IPS-15b (cell line): ENCODE measurements around the gene PXDN.

Source experiments
- H3K27me3 ChIP-seq: one replicate; pipeline ENCODE4 v1.6.1; 2013; ENCODE audit warnings: low read length; ENCODE audit not compliant: control insufficient read depth, insufficient read depth
- H3K36me3 ChIP-seq: one replicate; pipeline ENCODE4 v1.6.1; 2013; ENCODE audit warnings: low read length; ENCODE audit not compliant: control insufficient read depth, insufficient read depth
- H3K4me1 ChIP-seq: one replicate; pipeline ENCODE4 v1.6.1; 2013; ENCODE audit warnings: mild to moderate bottlenecking, low read length; ENCODE audit not compliant: control insufficient read depth, insufficient read depth
- H3K4me3 ChIP-seq: one replicate; pipeline ENCODE4 v1.5.1; 2013; ENCODE audit warnings: low read depth, low read length
- H3K9ac ChIP-seq: one replicate; pipeline ENCODE4 v1.6.1; 2013; ENCODE audit warnings: low read depth, mild to moderate bottlenecking, low read length
- H3K9me3 ChIP-seq: one replicate; pipeline ENCODE4 v1.6.1; 2013; ENCODE audit warnings: mild to moderate bottlenecking, low read length; ENCODE audit not compliant: control insufficient read depth, insufficient read depth

Gene PXDN

GRCh38 chr2:1645761-1646476 is 98.4 kb downstream of the PXDN start:
- Histone ChIP-seq H3K9me3 (no peaks in the 10 kb centered on the region), H3K36me3 (peaks cover 17% of the 10 kb centered on the region), H3K4me1 (no peaks in the 10 kb centered on the region), H3K4me3 (no peak overlapping the region), H3K27me3 (no peaks in the 10 kb centered on the region), H3K9ac (no peak overlapping the region)

DNA sequence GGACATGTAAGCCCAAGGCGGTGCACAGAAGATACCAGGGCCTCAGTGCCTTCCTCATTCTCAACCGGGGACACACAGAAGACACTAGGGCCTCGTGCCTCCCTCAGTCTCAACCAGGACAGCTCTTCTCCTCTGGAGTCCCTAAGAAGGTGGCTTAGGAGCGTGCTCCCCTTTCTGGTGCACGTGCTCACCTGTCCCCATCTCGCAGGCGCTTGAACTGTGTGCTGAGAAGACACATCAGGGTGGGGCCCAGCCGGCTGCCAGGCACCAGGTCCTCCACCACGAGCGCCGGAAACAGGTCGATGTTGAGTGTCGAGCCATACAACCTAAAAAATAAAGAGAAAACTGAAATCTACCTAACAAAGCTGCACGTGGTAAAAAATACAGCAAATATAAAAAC is 99.9 kb downstream of the PXDN start:
- H3K9me3 ChIP-seq, result no peaks in the 10 kb centered on the region
- no peak overlapping the region for H3K9ac ChIP-seq
- H3K36me3 ChIP-seq, result peaks cover 14% of the 10 kb centered on the region
- H3K4me1 ChIP-seq, result no peaks in the 10 kb centered on the region
- no peaks in the 10 kb centered on the region for H3K27me3 ChIP-seq
- H3K4me3 ChIP-seq, result no peak overlapping the region

- Histone ChIP-seq H3K9me3 (no peaks in the 10 kb centered on the region), H3K4me3 (no peak overlapping the region), H3K27me3 (no peaks in the 10 kb centered on the region), H3K4me1 (no peaks in the 10 kb centered on the region), H3K36me3 (peaks cover 5% of the 10 kb centered on the region), H3K9ac (no peak overlapping the region)
Observed at GRCh38 chr2:1642993-1643619, 101.2 kb downstream of the PXDN start.

GRCh38 chr2:1642066-1642861 is 102.1 kb downstream of the PXDN start:
- Histone ChIP-seq H3K9ac (no peak overlapping the region), H3K27me3 (no peaks in the 10 kb centered on the region), H3K4me1 (no peaks in the 10 kb centered on the region), H3K4me3 (no peak overlapping the region), H3K9me3 (no peaks in the 10 kb centered on the region), H3K36me3 (peaks cover 2% of the 10 kb centered on the region)

- H3K4me3 ChIP-seq, result no peak overlapping the region
- no peaks in the 10 kb centered on the region for H3K27me3 ChIP-seq
- H3K9ac ChIP-seq, result no peak overlapping the region
- no peaks in the 10 kb centered on the region for H3K4me1 ChIP-seq
- H3K9me3 ChIP-seq, result no peaks in the 10 kb centered on the region
- peaks cover 2% of the 10 kb centered on the region for H3K36me3 ChIP-seq
Observed at GRCh38 chr2:1641523-1641922, 102.8 kb downstream of the PXDN start.

GRCh38 chr2:1640301-1641135 is 103.8 kb downstream of the PXDN start:
- Histone ChIP-seq H3K9ac (no peak overlapping the region), H3K9me3 (no peaks in the 10 kb centered on the region), H3K4me3 (no peak overlapping the region), H3K27me3 (no peaks in the 10 kb centered on the region), H3K36me3 (peaks cover 2% of the 10 kb centered on the region), H3K4me1 (no peaks in the 10 kb centered on the region)

DNA sequence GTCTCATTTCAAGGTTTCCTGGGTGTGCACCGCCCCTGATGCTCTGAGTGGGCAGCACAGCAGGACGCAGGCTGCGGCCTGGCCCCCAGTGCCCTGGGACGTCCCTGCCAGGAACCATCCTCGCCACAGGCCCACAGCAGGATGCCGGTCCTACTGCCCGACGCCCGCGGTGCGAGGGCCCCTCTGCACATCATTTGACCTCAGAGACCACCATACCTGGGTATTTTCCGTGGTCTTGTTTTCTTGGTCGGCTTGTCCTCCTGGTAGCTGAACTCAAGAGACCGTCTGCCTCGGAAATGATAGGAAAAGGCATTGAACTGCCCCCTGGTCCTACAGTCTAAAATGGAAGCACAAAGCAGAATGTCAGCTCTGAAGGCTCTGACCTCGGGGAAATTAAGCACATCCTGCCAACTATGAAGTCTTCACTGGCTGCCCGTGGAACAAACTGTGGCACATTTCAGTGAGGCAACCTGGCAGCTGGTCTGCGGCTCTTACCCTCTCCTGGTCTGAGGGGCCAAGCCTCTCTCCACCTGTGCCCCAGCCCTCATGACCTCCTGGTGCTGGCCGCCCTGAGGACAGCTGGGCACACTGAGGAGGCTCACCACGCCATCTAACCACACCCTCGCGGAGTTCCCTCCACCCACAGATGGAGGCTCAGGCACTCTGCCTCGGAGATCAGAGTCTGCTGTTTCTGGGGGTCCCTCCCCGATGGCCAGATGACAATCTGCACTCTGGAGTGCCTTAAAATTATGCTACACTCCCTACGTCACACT is 105.0 kb downstream of the PXDN start:
- Histone ChIP-seq H3K36me3 (peaks cover 10% of the 10 kb centered on the region), H3K4me3 (no peak overlapping the region), H3K4me1 (no peaks in the 10 kb centered on the region), H3K9me3 (no peaks in the 10 kb centered on the region), H3K27me3 (no peaks in the 10 kb centered on the region), H3K9ac (no peak overlapping the region)

- Histone ChIP-seq H3K27me3 (no peaks in the 10 kb centered on the region), H3K9ac (no peak overlapping the region), H3K4me1 (no peaks in the 10 kb centered on the region), H3K36me3 (peaks cover 13% of the 10 kb centered on the region), H3K4me3 (no peak overlapping the region), H3K9me3 (no peaks in the 10 kb centered on the region)
Observed at GRCh38 chr2:1638281-1638860, 105.9 kb downstream of the PXDN start.

- Histone ChIP-seq H3K36me3 (peaks cover 20% of the 10 kb centered on the region), H3K4me1 (no peaks in the 10 kb centered on the region), H3K9ac (no peak overlapping the region), H3K4me3 (no peak overlapping the region), H3K27me3 (no peaks in the 10 kb centered on the region), H3K9me3 (no peaks in the 10 kb centered on the region)
Observed at GRCh38 chr2:1636791-1637415, 107.4 kb downstream of the PXDN start.

DNA sequence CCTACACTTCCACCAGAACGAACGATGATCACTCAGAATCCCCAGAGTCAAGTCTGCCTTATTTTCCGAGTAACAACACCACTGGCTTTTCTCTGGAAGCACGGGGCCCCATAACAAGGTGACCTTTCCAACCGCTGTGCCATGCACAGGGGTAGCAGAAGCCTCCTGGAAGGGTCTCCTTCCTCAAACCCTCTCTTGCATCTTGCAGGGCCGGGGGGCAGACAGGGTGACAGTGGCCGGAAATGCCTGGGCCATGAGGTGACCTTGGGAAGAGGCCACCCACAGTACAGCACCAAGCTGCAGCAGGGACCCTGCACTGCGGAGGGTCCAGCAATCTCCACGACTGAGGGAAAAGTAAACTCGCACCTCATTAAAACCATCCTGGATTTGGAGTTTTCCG is 108.5 kb downstream of the PXDN start:
- Histone ChIP-seq H3K9me3 (no peaks in the 10 kb centered on the region), H3K36me3 (peaks cover 20% of the 10 kb centered on the region), H3K27me3 (no peaks in the 10 kb centered on the region), H3K4me1 (no peaks in the 10 kb centered on the region), H3K4me3 (no peak overlapping the region), H3K9ac (no peak overlapping the region)
